Tibial nerve (tissue), 4 donors: ENCODE results near the gene ERC2. TPM values are rescaled to one million over a fixed set of nuclear protein-coding genes. Genes with fewer than 3 reads are reported as not detected.

Source experiments
- DNase-seq, 2 donors: peaks; one replicate each; pipeline ENCODE4 v3.0.0-alpha.2; 2019; ENCODE audit warnings: low spot score in 2 of 2
- H3K27ac ChIP-seq, 4 donors: fragments of 200-600 bp; sonication (generic) in 3 of 4; one replicate each; pipeline ENCODE4 v1.5.1; 2017 to 2019; ENCODE audit warnings: mild to moderate bottlenecking in 1 of 4
- H3K27me3 ChIP-seq, 2 donors: fragments of 200-600 bp; sonication (generic) in 1 of 2; one replicate each; pipeline versions ENCODE4 v1.5.1 to v1.6.0; 2017 to 2019
- H3K36me3 ChIP-seq, 3 donors: fragments of 200-600 bp; sonication (generic); one replicate each; pipeline ENCODE4 v1.5.1; 2018 to 2019
- H3K4me1 ChIP-seq, 4 donors: fragments of 200-600 bp; sonication (generic) in 3 of 4; one replicate each; pipeline ENCODE4 v1.5.1; 2017 to 2019
- H3K4me3 ChIP-seq, 4 donors: fragments of 200-600 bp; sonication (generic) in 3 of 4; one replicate each; pipeline ENCODE4 v1.5.1; 2017 to 2019; ENCODE audit warnings: mild to moderate bottlenecking in 1 of 4, moderate library complexity in 1 of 4
- H3K9me3 ChIP-seq, 4 donors: fragments of 200-600 bp; sonication (generic) in 3 of 4; one replicate each; pipeline ENCODE4 v1.5.1; 2017 to 2019
- EP300 ChIP-seq, 2 donors: sonication (generic); formaldehyde crosslinking; IDR thresholded peaks; one replicate each; pipeline ENCODE4 v1.6.1; 2017; ENCODE audit warnings: antibody characterized with exemption in 2 of 2, mild to moderate bottlenecking in 1 of 2
- POLR2A ChIP-seq, 2 donors: fragments of 450-650 bp; IDR thresholded peaks; one replicate each; pipeline ENCODE4 v1.6.1; 2017; ENCODE audit warnings: antibody characterized with exemption in 2 of 2, mild to moderate bottlenecking in 2 of 2, moderate library complexity in 2 of 2
- WGBS, 2 donors: methylation state at CpG; one replicate each; pipeline ENCODE4 v1.1.5; 2018; 5-methylcytosine and 5-hydroxymethylcytosine counted together
- total RNA-seq, 4 donors: library from RNA; depleted of rRNA; stranded (reverse); fragments of >200 nt; gene quantifications; one replicate each; pipeline ENCODE4 v1.1.0, GENCODE V29; 2016
- TF ChIP-seq, protein P1 (sequence below), 5 experiments: fragments of 200-600 bp in 3 of 5; fragments of 450-650 bp in 2 of 5; sonication (generic) in 3 of 5; IDR thresholded peaks; one replicate each; pipeline ENCODE4 v1.5.1; 2016 to 2019; ENCODE audit warnings: antibody characterized with exemption in 5 of 5, mild to moderate bottlenecking in 3 of 5, moderate library complexity in 2 of 5

ERC2 gene
- total RNA-seq, 4 donors from 2014 or later, result 0.84 to 0.98 (median 0.90) TPM; not detected in 1

DNA sequence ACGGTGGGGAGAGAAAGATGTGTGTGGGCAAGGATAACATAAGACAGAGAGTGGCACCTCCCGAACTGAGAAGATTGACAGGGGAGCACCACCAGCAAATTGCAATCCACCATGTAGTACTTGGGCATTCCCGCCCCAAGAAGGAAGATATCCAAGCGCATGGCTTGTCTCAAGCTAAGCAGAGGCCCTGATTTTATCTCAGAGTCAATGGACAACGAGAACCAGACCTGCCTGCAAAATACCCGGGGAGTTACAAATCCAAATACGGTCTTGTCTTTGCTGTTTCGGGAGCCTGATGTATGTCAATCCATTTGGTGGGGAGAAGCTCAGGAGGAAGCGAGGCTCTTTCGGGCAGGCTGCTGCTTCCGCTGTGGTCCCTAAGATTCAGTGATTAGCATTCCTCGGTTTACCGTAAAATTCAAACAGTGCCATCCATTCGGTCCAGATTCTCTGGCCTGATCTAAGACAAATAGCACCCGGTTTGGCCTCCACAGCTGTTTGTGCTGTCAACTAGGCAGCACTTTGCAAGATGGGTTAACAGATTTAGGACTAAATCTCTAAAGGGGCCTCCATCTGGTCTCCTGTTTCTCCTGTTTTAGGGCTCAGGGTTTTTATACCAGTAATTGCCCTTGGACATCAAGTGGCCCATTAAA is 883.4 kb downstream of the ERC2 start:
- Histone ChIP-seq H3K9me3 (no peaks in the 10 kb centered on the region), H3K27me3 (no peaks in the 10 kb centered on the region), H3K4me1 (no peaks in the 10 kb centered on the region), H3K27ac (no peak overlapping the region), H3K4me3 (no peak overlapping the region), H3K36me3 (no peaks in the 10 kb centered on the region)
- no peak for DNase-seq
- WGBS, 2 donors, result 78 to 88% methylated on average over 15 of the region's 15 CpGs
- TF ChIP-seq, protein P1, sequence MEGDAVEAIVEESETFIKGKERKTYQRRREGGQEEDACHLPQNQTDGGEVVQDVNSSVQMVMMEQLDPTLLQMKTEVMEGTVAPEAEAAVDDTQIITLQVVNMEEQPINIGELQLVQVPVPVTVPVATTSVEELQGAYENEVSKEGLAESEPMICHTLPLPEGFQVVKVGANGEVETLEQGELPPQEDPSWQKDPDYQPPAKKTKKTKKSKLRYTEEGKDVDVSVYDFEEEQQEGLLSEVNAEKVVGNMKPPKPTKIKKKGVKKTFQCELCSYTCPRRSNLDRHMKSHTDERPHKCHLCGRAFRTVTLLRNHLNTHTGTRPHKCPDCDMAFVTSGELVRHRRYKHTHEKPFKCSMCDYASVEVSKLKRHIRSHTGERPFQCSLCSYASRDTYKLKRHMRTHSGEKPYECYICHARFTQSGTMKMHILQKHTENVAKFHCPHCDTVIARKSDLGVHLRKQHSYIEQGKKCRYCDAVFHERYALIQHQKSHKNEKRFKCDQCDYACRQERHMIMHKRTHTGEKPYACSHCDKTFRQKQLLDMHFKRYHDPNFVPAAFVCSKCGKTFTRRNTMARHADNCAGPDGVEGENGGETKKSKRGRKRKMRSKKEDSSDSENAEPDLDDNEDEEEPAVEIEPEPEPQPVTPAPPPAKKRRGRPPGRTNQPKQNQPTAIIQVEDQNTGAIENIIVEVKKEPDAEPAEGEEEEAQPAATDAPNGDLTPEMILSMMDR (IDR thresholded peaks at IDR 0.05), result no peak
- no peak for TF ChIP-seq POLR2A (IDR thresholded peaks at IDR 0.05)
- no peak for TF ChIP-seq EP300 (IDR thresholded peaks at IDR 0.05)

DNA sequence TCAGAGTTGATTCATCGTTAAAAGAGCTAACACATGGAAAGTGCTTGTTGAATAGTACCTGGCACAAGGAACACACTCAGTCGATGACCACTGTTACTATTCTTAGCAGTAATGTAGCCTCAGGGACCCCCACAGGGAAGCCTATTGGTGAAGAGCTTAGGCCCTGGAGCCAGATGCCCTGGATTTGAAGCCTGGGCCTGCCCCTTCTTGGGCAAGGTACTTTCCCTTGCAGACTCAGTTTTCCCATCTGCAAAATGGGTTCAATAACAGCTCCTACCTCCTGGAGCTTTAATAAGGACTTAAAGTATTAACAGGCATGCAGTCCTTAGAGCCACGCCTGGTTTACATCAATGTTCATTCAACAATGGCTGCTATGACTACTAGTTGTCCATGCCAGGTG is 884.2 kb downstream of the ERC2 start:
- Histone ChIP-seq H3K4me1 (no peaks in the 10 kb centered on the region), H3K27me3 (no peaks in the 10 kb centered on the region), H3K27ac (no peak overlapping the region), H3K4me3 (no peak overlapping the region), H3K36me3 (no peaks in the 10 kb centered on the region), H3K9me3 (no peaks in the 10 kb centered on the region)
- TF ChIP-seq POLR2A (IDR thresholded peaks at IDR 0.05) (no peak), EP300 (IDR thresholded peaks at IDR 0.05) (no peak)
- TF ChIP-seq, protein P1 (IDR thresholded peaks at IDR 0.05), result no peak
- WGBS, 2 donors, result 83% methylated on average over 3 of the region's 3 CpGs
- DNase-seq, result no peak

DNA sequence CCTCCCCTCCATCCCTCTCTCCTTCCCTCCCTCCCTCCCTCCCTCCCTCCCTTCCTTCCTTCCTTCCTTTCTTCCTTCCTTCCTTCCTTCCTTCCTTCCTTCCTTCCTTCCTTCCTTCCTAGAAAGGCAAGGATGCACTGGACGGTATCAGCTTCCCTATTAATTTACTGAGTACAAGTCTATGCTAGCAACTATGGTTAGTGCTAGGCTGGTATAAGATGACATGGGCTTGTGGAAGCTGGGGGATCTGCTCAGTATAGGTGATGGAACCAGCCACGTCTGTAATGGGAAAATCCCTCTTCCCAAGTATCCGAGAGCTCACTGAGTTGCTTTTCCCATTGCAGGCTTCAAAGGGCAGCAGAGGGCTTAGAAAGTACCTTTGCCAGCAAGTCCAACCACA is 884.8 kb downstream of the ERC2 start:
- no peak for DNase-seq
- Histone ChIP-seq H3K9me3 (no peaks in the 10 kb centered on the region), H3K36me3 (no peaks in the 10 kb centered on the region), H3K27ac (no peak overlapping the region), H3K4me3 (no peak overlapping the region), H3K27me3 (no peaks in the 10 kb centered on the region), H3K4me1 (no peaks in the 10 kb centered on the region)
- TF ChIP-seq EP300 (IDR thresholded peaks at IDR 0.05), result no peak
- no peak for TF ChIP-seq POLR2A (IDR thresholded peaks at IDR 0.05)
- TF ChIP-seq, protein P1 (IDR thresholded peaks at IDR 0.05), result no peak
- WGBS, 2 donors, result 54 to 66% methylated on average over 3 of the region's 3 CpGs

DNA sequence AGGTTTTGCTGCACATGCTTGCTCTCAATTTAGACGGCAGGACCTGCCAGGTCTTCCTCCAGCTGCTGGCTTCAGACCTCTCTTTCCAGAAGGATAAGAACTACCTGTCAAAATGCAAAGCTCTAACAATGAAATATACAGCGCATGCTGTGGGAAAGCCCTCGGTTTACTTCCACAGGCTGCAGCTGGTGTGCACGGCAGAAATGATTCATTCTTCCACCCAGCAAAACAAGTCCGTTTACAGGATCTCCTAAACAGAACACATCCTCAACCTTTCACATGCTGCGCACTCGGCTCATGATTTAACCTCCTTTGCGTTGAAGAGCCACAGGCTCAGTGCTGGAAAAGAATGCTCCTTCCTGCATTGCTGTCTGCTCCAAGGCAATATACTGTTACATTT is 888.8 kb downstream of the ERC2 start:
- H3K27ac ChIP-seq, result no peak overlapping the region
- no peaks in the 10 kb centered on the region for H3K27me3 ChIP-seq
- no peak overlapping the region for H3K4me3 ChIP-seq
- 55 to 59% methylated on average over 8 of the region's 8 CpGs for WGBS, 2 donors
- DNase-seq, result no peak
- H3K9me3 ChIP-seq, result no peaks in the 10 kb centered on the region
- TF ChIP-seq, protein P1 (IDR thresholded peaks at IDR 0.05), result no peak
- H3K36me3 ChIP-seq, result no peaks in the 10 kb centered on the region
- H3K4me1 ChIP-seq, result no peaks in the 10 kb centered on the region

DNA sequence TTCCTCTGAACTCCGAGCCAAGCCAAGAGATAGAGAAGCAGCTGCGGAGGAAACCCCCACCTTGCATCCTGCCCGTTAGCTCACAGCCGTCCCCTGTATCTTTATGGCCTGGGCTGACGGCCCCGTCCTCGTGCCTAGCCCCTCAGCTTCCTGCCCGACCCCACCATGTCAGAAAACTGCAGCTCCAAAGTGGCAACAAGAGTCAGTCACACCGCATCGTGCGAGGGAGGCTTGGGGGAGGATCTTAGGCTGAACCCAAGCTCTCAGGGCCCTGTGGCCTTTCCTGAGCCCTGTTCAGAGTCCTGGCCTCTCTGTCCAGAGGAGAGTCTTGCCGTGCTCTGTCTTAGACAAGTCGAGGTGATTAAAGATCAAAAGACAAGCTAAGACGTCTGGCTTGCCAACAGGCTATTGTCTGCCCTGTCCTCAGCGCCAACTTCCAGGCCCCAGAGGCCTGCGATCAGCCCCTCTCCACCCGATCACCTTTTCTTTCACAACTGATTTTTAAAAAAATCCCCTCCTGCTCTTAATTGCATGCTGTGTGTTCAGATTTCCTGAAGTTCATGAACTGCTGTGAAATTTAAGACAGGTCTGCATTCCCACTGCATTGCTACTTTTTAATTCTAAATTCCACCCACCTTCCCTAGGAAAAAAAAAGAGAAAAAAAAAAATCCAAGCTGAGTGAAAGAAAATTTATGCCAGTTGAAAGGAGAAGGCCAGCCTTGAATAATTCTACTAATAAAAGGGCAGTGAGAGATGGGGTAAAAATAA is 891.5 kb downstream of the ERC2 start:
- TF ChIP-seq EP300 (IDR thresholded peaks at IDR 0.05) (no peak), POLR2A (IDR thresholded peaks at IDR 0.05) (no peak)
- TF ChIP-seq, protein P1 (IDR thresholded peaks at IDR 0.05), result no peak
- DNase-seq, result no peak
- Histone ChIP-seq H3K27ac (no peak overlapping the region), H3K27me3 (no peaks in the 10 kb centered on the region), H3K4me1 (no peaks in the 10 kb centered on the region), H3K9me3 (no peaks in the 10 kb centered on the region), H3K36me3 (no peaks in the 10 kb centered on the region), H3K4me3 (no peak overlapping the region)
- 64 to 65% methylated on average over 15 to 17 of the region's 17 CpGs for WGBS, 2 donors
